Left colon (tissue), 2 donors: ENCODE data around the gene DGKQ. TPM values are rescaled to one million over a fixed set of nuclear protein-coding genes. Genes with fewer than 3 reads are reported as not detected.

Experiments used
- ATAC-seq: fragments of 200-7000 bp; cut with Tn5 transposase; one replicate; pipeline ENCODE4 v1.9.1; 2020; ENCODE audit warnings: mild to moderate bottlenecking, moderate library complexity
- DNase-seq, 2 donors: peaks; one replicate each; pipeline ENCODE4 v3.0.0-alpha.2; 2020
- intact Hi-C, 2 donors: fragments of 100-400 bp; cut with DNase I in 1 of 2; cut with micrococcal nuclease in 1 of 2; formaldehyde crosslinking; loops; one replicate each; pipeline versions ENCODE4 v1.11.2 to v1.14.0; 2022; cut with DNase I, micrococcal nuclease
- total RNA-seq, 2 donors: library from RNA; stranded (reverse); fragmentation: NEBNext Ultra II Directional; extraction: Animal tissue kit (Norgen Biotek cat#: 25700); gene quantifications; one replicate each; pipeline ENCODE4 v1.2.1, GENCODE V29; 2021
- donor health status: DM: no; HTN: no; CAD: no.
- donor health status: DM: yes; HTN: yes; CAD: no.

The DGKQ gene
- total RNA-seq, 2 donors from 2014 or later: 47.8 to 49.6 TPM

DNA sequence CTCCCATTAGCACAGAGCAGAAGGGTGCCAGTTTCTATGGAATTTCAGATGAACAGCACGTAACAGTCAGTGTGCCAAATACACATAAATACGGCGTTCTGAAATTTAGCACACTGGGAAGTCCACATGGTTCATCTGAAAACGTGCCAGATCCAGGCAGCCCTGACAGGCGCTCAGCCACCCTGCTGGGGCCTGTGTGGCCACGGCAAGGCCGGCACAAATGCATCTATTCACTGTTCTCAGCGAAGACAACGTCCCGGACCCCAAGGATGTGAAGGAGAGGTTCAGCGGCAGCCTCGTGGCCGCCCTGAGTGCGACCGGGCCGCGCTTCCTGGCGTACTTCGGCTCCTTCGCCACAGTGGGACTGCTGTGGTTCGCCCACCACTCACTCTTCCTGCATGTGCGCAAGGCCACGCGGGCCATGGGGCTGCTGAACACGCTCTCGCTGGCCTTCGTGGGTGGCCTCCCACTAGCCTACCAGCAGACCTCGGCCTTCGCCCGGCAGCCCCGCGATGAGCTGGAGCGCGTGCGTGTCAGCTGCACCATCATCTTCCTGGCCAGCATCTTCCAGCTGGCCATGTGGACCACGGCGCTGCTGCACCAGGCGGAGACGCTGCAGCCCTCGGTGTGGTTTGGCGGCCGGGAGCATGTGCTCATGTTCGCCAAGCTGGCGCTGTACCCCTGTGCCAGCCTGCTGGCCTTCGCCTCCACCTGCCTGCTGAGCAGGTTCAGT is 15.6 kb downstream of the DGKQ start:
- DNase-seq: no peak
- intact Hi-C loops: no loop called here
- no peak for ATAC-seq

DNA sequence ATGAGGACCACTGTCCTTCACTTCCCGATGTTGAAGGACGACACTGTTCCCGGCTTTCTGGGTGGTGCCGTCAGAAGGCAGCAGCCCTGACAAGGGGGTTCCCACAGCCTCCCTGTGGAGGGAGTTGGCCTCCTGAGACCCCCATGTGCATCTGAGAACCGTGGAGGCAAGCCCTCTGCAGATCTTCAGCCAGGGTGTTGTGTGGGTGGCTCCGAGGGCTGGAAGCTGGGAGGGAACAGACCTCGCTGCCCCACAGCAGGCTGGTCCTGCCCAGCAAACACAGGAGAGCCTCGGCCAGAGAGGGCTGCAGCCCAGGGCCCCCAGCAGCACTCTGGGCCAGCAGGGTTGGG is 16.2 kb downstream of the DGKQ start:
- intact Hi-C loops: no loop called here
- ATAC-seq: no peak
- DNase-seq: no peak

DNA sequence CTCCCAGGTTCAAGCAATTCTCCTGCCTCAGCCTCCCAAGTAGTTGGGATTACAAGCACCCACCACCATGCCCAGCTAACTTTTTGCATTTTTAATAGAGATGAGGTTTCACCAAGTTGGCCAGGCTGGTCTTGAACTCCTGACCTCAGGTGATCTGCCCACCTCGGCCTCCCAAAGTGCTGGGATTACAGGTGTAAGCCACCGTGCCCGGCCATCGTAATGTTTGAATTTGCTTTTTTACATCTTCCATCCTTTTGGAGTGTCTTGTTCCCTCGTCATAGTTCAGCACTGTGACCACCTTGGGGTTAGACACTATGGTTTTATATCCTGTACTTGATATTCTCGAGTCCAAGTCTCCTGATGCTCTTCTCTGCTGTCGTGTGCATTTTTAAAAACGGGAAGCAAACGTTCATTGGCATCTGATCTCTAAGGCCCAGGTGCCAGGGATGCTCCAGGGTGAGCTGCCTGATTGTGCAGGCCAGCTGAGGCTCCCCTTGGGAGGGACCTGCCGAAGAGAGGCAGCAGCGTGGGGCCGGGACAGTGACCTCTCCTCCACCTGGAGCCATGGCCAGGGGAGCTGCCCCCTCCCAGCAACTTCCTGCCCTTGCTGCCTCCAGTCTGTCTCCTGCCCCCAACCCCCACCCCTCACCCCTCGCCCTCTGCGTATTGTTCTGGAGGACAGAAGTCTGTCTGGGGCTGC is 16.7 kb downstream of the DGKQ start:
- ATAC-seq: no peak
- DNase-seq: no peak
- intact Hi-C loops: no loop called here

DNA sequence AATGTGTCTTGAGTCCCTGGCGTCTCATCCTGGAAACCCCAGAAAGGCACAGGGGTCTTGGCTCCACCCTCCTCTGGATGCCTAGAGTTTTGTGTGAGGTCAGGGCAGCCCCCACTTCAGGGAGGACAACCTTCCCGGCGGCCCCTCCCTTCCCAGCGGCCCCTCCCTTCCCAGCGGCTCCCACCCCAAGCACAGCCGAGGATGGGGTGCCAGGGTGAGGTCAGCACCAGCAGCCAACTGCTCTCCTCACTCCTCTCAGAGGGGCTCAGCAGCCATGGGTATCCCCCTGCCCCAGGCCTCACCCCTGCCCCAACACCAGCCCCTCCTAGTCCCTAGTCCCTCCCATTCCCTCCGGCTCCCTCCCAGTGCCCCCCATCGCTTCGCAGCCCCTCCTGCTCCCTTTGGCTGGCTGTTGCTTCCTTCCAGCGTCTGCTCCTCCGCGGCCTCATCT is 17.4 kb downstream of the DGKQ start:
- intact Hi-C loops: no loop called here
- ATAC-seq (no peak), DNase-seq (no peak)

DNA sequence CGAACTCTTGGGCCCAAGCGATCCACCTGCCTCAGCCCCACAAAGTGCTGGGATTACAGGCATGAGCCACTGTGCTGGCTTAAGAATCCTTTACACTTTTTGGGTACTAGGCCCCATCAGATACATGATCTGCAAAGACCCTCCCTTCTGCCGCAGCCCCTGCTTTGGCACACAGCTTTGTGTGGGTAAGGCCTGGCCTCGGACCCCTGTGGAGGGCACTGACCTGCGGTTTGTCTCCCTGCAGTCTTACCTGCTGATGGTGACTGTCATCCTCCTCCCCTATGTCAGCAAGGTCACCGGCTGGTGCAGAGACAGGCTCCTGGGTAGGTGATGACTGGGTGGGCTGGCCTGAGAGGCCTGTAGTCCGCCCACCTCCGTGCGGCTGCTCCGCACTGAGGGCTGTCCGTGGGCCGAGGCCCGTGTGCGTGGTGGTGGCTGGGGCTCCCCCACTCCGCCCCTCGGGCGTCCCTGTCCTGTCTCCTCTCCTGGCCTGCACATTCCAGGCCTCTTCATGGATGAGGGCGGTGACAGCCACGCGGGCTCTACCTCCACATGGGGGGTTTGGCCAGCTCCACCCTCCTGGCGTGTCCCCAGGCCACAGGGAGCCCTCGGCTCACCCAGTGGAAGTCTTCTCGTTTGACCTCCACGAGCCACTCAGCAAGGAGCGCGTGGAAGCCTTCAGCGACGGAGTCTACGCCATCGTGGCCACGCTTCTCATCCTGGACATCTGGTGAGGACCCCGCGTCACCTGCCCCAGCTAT is 18.0 kb downstream of the DGKQ start:
- DNase-seq: no peak

DNA sequence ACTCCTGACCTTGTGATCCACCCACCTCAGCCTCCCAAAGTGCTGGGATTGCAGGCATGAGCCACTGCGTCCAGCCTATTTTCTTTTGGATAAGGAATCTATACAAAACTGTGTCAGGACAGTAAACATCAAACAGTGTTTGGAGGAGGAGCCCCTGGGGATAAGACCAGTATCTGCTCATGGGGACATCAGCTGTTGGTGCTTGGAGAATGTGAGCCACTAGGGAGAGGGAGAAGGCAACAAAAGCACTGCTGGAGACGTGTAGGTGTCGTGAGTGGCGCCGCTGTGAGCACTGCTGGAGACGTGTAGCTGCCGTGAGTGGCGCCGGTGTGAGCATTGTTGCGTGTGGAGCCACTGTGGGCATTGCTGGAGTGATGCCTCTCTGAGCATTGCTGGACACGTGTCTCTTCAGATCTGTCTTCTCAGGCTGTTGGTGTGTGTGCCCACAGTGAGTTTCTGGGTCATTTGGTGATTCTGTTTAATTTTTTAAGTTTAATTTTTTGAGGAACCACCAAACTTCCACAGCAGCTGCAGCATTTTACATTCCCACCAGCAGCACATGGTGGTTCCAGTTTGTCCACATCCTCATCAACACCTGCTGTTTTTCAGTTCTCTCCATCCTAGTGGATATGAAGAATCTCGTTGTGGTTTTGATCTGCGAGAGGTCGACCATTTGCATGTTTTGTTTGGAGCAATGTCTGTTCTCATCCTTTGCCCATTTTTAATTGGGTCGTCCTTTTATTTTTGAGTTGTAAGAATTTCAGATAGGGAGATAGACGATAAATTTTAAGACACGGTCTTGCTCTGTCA is 19.0 kb downstream of the DGKQ start:
- no peak for ATAC-seq
- intact Hi-C loops: no loop called here
- DNase-seq: no peak

More for the DNA sequence above, 18.0 kb downstream of the DGKQ start:
- intact Hi-C loops: no loop called here
- no peak for ATAC-seq

DNA sequence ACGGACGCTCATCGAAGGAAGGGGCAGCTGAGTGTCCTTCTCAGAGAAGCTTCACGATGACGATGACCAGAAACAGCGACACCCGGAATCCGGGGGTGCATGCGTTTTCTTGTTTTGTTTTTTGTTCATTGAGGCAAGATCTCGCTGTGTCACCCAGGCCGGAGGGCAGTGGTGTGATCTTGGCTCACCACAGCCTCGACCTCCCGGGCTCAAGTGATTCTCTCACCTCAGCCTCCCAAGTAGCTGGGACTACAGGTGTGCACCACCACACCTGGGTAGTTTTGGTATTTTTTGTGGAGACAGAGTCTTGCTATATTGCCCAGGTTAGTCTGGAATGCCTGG is 19.8 kb downstream of the DGKQ start:
- ATAC-seq (no peak), DNase-seq (no peak)
- intact Hi-C loops: no loop called here

DNA sequence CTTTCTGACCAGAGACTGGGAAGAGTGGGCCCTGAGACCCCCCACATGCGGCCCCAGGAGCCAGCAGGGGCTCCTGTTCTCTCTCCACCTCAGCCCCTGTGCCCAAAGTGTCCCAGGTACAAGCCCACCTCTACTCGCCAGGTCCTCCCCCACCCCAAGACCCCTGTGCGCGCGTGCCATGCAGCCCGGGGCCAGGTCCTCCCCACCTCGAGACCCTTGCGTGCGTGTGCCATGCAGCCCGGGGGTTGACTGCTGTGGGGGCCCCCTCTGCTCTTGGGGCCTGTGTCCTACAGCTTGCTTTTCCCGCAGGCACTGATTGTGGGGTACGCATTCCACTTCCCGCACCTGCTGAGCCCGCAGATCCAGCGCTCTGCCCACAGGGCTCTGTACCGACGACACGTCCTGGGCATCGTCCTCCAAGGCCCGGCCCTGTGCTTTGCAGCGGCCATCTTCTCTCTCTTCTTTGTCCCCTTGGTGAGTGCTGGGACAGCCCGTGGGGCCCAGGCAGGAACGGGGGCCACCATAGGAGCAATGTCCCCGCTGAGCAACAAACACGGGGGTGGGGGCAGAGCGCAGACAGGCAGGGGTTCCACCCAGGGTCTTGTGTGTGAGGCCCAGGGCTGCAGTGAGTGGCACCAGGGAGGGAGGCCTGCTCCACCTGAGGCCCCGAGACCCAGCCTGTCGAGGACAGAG is 20.3 kb downstream of the DGKQ start:
- DNase-seq: no peak
- no peak for ATAC-seq
- intact Hi-C loops: no loop called here

DNA sequence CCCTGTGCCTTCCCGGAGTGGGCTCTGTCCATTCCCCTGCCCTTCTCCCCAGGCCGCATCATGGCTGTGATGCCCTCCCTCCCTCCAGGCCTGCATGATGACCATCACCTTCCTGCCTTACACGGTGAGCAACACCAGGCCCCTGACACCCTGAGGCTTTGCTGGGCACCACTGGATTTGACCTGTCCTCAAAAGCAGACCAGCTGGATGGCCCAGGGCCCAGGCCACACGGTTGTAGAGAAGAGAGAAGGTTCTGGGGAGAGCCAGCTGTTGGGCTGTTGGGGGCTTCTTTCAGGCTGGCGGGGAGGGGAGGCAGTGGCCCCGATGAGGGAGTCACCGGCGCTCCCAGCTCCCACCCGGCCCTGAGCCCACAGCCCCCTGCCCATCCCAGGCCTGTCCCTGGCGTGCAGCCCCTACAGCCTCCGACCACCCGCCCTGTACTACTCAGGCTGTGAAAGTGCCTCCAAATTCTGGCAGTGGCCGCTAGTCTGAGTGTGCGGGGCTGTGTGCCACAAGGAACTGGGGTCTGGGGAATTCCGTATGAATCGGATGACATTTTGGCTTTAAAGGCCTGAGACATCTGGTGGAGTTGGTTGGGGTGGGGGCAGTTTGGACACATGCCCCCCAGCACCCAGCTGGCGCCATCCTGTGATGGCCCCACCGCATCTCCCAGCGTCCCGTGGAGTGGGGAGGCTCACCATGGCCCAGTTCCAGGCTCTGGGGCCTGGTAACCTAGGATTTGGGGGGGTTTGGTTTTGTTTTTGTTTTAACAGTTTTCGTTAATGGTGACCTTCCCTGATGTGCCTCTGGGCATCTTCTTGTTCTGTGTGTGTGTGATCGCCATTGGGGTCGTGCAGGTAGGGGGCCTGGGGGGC is 21.5 kb downstream of the DGKQ start:
- DNase-seq (no peak), ATAC-seq (no peak)
- intact Hi-C loops: no loop called here

DNA sequence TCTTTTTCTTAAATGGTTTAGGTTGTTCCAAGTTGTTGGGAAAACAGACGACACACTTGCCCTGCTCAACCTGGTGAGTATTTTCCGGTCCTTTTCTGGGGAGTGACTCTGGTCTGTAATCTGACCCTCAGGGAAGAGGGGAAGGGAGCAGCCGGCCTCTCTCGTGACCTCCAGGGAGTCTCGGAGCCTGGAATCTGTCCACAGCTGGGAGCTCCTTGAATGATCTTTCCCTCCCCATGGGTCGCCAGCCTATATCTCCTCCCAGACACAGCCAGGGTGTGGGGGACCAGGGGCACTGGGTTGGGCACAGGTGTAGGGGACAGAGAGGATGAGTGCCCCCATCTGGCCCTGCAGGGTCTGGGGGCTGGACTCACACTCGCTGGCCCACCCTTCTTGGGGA is 22.2 kb downstream of the DGKQ start:
- intact Hi-C loops: no loop called here
- DNase-seq (no peak), ATAC-seq (no peak)

DNA sequence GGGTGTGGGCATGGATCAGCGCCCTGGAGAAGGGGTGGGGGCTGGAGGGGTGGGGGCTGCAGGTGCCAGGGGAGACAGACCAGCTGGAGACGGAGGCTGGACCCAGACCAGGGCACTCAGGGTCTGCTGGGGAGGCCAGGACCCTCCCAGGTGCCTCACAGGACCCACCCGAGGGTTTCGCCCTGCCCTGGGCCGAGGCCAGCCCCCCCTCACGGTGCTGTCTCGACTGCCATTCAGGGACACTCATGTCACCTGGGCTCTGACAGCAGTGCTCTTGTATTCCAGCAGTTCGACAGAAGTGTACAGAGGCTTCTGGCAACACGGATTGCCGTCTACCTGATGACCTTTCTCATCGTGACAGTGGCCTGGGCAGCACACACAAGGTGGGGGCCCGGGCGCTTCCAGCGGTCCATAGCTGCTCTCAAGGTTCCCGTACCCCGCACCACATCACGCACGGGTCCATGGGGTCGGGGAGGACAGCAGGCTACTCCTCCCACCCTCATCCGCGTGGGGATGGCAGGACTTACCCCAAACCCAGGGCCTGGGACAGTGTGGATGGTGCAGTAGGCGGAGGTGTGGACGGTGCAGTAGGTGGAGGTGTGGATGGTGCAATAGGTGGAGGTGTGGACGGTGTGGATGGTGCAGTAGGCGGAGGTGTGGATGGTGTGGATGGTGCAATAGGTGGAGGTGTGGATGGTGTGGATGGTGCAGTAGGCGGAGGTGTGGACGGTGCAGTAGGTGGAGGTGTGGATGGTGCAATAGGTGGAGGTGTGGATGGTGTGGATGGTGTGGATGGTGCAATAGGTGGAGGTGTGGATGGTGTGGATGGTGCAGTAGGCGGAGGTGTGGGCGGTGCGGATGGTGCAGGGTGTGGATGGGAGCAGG is 23.0 kb downstream of the DGKQ start:
- intact Hi-C loops: no loop called here
- no peak for DNase-seq
- ATAC-seq: no peak

DNA sequence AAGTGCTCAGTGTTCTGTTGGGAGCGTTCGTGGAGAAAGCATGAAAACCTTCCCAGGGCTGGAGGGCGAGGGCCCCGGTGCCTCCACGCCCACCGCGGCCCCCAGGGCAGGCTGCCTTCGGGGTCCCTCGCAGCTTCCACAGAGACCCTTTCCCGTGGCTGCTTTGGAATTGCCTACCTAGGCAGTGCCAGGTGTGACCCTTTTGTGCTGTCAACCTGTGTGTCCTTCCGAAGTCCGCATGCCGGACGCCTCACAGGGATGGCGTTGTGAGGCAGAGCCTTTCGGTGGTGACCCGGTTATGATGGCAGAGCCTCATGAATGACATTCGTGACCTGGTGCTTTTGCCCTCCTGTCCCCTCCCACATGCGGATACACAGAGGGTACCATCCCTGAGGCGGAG is 23.7 kb downstream of the DGKQ start:
- ATAC-seq: no peak

DNA sequence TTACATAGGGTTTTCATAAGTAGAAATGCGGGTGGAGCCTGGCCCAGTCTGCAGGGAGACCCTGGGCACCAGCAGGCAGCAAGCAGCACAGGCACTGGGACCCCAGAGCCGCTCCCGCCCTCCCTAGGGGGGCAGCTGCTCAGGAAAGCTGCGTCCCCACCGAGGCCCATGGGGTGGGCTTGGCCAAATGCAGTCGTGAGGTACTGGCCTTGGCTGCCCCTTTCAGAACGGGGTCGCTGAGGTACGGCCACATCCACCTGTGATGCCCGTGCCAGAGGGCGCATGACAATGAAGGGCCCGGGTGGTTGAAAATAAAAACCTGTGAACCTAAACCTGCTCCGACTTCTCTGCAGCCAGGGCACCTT is 24.5 kb downstream of the DGKQ start:
- ATAC-seq (no peak), DNase-seq (no peak)
- intact Hi-C loops: no loop called here

More for the DNA sequence above, 23.7 kb downstream of the DGKQ start:
- intact Hi-C loops: no loop called here
- DNase-seq: no peak

DNA sequence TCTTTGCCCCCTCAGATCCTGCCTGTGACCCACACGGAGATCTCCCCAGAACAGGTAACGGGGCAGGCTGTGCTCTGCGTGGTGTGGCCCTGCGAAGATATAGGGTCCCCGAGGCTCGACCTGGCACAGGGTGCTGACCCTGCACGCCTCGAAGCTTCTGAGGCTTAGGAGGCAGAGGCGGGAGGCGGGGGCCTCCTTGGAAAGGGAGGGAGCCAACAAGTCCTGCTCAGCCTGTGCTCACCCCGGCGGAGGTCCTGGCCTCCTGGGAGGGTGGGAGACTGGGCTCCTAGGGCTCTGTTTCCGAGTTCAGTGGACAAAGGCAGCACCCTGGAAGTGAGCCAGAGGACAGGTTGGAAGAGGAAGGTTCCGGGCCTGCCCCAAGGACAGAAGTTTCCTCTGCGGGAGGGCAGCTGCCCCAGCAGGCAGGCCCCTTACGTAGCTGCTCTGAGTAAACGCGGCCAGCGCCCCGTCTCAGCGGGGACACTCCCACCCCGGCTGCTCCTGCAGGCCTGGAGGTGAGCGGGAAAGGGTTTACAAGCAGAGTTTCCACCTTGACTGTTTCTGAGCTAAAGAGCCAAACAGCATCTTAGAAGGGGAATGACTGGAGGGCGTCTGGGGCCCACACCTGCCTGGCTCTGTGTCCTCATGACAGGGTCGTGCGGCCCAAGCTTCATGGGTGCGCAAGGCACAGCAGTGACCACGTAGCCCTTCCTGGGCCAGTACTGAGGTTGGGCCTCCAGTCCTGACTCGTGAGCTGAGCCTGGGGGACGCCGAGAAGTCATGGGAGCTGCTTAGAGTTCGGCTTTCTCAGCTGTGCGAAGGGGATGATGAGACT is 25.1 kb downstream of the DGKQ start:
- peak; percentile 74 for ATAC-seq
- DNase-seq: peak in 1 of 2 donors; percentile 46
- intact Hi-C loops: no loop called here

DNA sequence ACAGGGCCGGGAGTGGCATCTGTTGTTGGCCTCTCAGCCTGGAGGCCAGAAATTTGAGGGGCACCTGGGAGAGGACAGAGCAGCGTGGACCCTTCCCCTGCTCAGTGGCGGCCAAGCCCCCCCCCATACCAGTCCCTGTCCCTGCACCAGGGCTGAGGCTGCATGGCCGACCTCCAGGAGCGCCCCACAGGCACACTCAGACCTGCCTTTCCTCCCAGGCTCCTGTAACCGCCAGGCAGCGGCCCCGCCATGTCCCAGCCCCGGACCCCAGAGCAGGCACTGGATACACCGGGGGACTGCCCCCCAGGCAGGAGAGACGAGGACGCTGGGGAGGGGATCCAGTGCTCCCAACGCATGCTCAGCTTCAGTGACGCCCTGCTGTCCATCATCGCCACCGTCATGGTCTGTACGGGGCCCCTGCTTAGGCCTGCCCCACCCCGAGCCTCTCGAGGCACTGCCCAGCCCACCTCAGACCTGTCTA is 25.8 kb downstream of the DGKQ start:
- intact Hi-C loops: no loop called here
- ATAC-seq (peak; percentile 5), DNase-seq (no peak)
